ENCODE data around the gene POC5.

POC5 gene

GRCh38 chr5:75627801-75628200 lies 89.4 kb downstream of the POC5 start:
- DNase-seq (ENCODE audit: low read depth) = no peak
- H3K4me3 ChIP-seq (ENCODE audit: low read length) = no peak overlapping the region
- TF ChIP-seq CTCF (conservative IDR thresholded peaks at IDR 0.05; ENCODE audit: low read depth, low read length) = no peak

GRCh38 chr5:75626959-75627358 lies 90.3 kb downstream of the POC5 start:
- no peak for DNase-seq (ENCODE audit: low read depth)
- TF ChIP-seq CTCF (conservative IDR thresholded peaks at IDR 0.05; ENCODE audit: low read depth, low read length) = no peak
- no peak overlapping the region for H3K4me3 ChIP-seq (ENCODE audit: low read length)
